Mucosa of gallbladder (tissue), 1 donor: ENCODE data around the gene RER1. TPM values are rescaled to one million over a fixed set of nuclear protein-coding genes. Genes with fewer than 3 reads are reported as not detected.

Source experiments
- DNase-seq: peaks from one replicate; pipeline ENCODE4 v3.0.0-alpha.2; 2020; ENCODE audit warnings: low spot score
- total RNA-seq: library from RNA; stranded (reverse); gene quantifications from one replicate; pipeline ENCODE4 v1.2.1, GENCODE V29; 2021
- donor health status: DM: no; HTN: no; CAD: no.

RER1 gene
- total RNA-seq, 1 donor from 2014 or later = 172 TPM

- DNase-seq = no peak
These were observed 53.7 kb downstream of the RER1 start for GRCh38 chr1:2445162-2445822.

GRCh38 chr1:2445823-2446215, 54.2 kb downstream of the RER1 start:
- no peak for DNase-seq

- DNase-seq = no peak
These were observed 54.8 kb downstream of the RER1 start for GRCh38 chr1:2446394-2446793.

- no peak for DNase-seq
These were observed 55.2 kb downstream of the RER1 start for GRCh38 chr1:2446861-2447260.

- DNase-seq = no peak
These were observed 55.8 kb downstream of the RER1 start for GRCh38 chr1:2447276-2448097.

- DNase-seq = no peak
These were observed 56.4 kb downstream of the RER1 start for GRCh38 chr1:2448098-2448445.

GRCh38 chr1:2449636-2450454, 58.2 kb downstream of the RER1 start:
- DNase-seq = no peak

- no peak for DNase-seq
These were observed 60.1 kb downstream of the RER1 start for GRCh38 chr1:2451741-2452140.

- no peak for DNase-seq
These were observed 60.7 kb downstream of the RER1 start for GRCh38 chr1:2452201-2452931.

- no peak for DNase-seq
These were observed 61.3 kb downstream of the RER1 start for GRCh38 chr1:2452932-2453315.

- no peak for DNase-seq
These were observed 62.6 kb downstream of the RER1 start for GRCh38 chr1:2454227-2454626.

Other genes with a start within 250 kb of the RER1 start
- 74.2 TPM for gene FAAP20, start 197.1 kb upstream of the RER1 start, total RNA-seq
- 78.9 TPM for gene SKI, start 163.5 kb upstream of the RER1 start, total RNA-seq
- gene MORN1, start 287 bp upstream of the RER1 start, total RNA-seq = 24.4 TPM
- 17.9 TPM for gene PEX10, start 20.7 kb downstream of the RER1 start, total RNA-seq
- 8.1 TPM for gene PLCH2, start 84.4 kb downstream of the RER1 start, total RNA-seq
- gene PANK4, start 134.8 kb downstream of the RER1 start, total RNA-seq = 39.9 TPM
- gene HES5, start 138.4 kb downstream of the RER1 start, total RNA-seq = 0.20 TPM
- gene TNFRSF14, start 164.5 kb downstream of the RER1 start, total RNA-seq = 231 TPM
- 133 TPM for gene PRXL2B, start 194.9 kb downstream of the RER1 start, total RNA-seq
- gene MMEL1, start 241.2 kb downstream of the RER1 start, total RNA-seq = 22.9 TPM